ENCODE measurements around the gene COMTD1. TPM values are rescaled to one million over a fixed set of nuclear protein-coding genes. Genes with fewer than 3 reads are reported as not detected.
"Not testable (repeated sequence)": the region's sequence is repeated elsewhere in the genome, so short reads cannot be mapped to it uniquely, and the experiment has no call there.

Gene COMTD1
- total RNA-seq, 6 experiments from 2014 or later: 14.3 to 88.7 (median 22.1) TPM

DNA sequence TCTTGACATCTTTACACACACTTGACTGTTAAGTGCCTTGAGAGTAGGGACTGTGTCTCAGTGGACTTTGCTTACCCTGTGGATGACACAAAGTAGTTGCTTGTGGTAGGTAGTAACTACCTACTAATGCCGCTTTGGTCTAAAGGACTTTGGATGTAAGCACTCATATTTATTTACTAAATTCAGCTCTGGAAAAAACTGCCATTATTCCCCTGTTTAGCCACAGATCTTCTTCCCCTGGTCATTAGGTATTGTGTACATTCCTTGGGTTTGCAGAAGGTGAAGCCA is 28.0 kb downstream of the COMTD1 start:
- WGBS (ENCODE audit: insufficient coverage, low coverage, low lambda C conversion rate, missing lambda C conversion rate): 80% methylated on average over 1 of the region's 1 CpG
- no peak overlapping the region for H3K4me3 ChIP-seq
- peaks cover 0 to 14% (median 5%) of the 10 kb centered on the region in 4 donors for H3K4me1 ChIP-seq
- no peaks in the 10 kb centered on the region for H3K27me3 ChIP-seq
- no peak overlapping the region for H3K27ac ChIP-seq
- H3K9me3 ChIP-seq: no peaks in the 10 kb centered on the region
- DNase-seq (no peak), ATAC-seq (no peak)
- peaks cover 0 to 7% (median 0%) of the 10 kb centered on the region in 4 donors for H3K36me3 ChIP-seq
- no peak for TF ChIP-seq POLR2A (IDR thresholded peaks at IDR 0.05)
- TF ChIP-seq, protein P1, sequence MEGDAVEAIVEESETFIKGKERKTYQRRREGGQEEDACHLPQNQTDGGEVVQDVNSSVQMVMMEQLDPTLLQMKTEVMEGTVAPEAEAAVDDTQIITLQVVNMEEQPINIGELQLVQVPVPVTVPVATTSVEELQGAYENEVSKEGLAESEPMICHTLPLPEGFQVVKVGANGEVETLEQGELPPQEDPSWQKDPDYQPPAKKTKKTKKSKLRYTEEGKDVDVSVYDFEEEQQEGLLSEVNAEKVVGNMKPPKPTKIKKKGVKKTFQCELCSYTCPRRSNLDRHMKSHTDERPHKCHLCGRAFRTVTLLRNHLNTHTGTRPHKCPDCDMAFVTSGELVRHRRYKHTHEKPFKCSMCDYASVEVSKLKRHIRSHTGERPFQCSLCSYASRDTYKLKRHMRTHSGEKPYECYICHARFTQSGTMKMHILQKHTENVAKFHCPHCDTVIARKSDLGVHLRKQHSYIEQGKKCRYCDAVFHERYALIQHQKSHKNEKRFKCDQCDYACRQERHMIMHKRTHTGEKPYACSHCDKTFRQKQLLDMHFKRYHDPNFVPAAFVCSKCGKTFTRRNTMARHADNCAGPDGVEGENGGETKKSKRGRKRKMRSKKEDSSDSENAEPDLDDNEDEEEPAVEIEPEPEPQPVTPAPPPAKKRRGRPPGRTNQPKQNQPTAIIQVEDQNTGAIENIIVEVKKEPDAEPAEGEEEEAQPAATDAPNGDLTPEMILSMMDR (IDR thresholded peaks at IDR 0.05): no peak
- intact Hi-C loops (cut with DNase I): no loop called here

DNA sequence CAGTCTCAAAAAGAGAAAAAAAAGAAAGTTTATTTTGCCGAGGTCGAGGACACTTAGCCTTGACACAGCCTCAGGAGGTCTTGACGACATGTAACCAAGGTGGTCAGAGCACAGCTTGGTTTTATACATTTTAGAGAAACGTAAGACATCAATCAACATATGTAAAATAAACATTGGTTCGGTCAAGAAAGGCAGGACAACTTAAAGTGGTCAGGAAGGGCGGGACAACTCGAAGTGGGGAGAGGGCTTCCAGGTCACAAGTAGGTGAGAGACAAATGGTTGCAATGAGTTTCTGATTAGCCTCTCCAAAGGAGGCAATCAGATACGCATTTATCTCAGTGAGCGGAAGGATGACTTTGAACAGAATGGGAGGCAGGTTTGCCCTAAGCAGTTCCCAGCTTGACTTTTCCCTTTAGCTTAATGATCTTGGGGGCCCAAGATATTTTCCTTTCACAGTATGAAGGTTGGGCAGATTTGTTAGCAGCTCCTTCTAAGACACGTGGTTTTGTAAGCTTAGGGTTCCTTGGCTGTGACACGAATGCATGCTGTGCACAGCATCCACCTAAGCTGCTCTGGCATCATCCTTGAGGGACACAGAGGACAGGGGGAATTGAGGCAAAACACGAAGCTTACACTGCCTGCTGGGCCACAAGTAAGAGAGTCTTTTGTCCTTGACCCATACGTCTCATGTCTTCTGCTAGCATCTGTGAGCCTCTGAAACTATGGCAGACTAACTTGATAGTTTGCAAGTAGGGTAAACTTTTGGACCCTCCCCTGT is 28.5 kb downstream of the COMTD1 start:
- no peak for DNase-seq
- ATAC-seq: no peak
- peaks cover 0 to 9% (median 4%) of the 10 kb centered on the region in 4 donors for H3K4me1 ChIP-seq
- WGBS (ENCODE audit: insufficient coverage, low coverage, low lambda C conversion rate, missing lambda C conversion rate): 65% methylated on average over 11 of the region's 13 CpGs
- intact Hi-C loops (cut with DNase I): no loop called here
- no peak overlapping the region for H3K4me3 ChIP-seq
- H3K27ac ChIP-seq: no peak overlapping the region
- TF ChIP-seq, protein P1 (IDR thresholded peaks at IDR 0.05): no peak
- no peak for TF ChIP-seq POLR2A (IDR thresholded peaks at IDR 0.05)
- H3K27me3 ChIP-seq: no peaks in the 10 kb centered on the region
- H3K9me3 ChIP-seq: no peaks in the 10 kb centered on the region
- peaks cover 0 to 2% (median 0%) of the 10 kb centered on the region in 4 donors for H3K36me3 ChIP-seq

DNA sequence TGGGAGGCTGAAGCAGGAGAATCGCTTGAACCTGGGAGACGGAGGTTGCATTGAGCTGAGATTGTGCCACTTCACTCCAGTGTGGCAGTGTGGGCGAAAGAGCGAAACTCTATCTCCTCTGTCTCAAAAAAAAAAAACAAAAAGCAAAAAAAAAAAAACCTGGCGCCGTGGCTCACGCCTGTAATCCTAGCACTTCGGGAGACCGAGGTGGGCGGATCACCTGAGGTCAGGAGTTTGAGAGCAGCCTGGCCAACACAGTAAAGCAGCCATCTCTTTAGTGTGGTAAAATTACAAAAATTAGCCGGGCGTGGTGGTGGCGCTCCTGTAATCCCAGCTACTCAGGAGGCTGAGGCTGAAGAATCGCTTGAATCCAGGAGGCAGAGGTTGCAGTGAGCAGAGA is 29.1 kb downstream of the COMTD1 start:
- H3K9me3 ChIP-seq; H3K27me3 ChIP-seq; intact Hi-C loops (cut with DNase I); H3K4me1 ChIP-seq; H3K36me3 ChIP-seq; H3K27ac ChIP-seq; H3K4me3 ChIP-seq; DNase-seq; ATAC-seq: not testable (repeated sequence)
- 88% methylated on average over 10 of the region's 14 CpGs for WGBS (ENCODE audit: insufficient coverage, low coverage, low lambda C conversion rate, missing lambda C conversion rate)

DNA sequence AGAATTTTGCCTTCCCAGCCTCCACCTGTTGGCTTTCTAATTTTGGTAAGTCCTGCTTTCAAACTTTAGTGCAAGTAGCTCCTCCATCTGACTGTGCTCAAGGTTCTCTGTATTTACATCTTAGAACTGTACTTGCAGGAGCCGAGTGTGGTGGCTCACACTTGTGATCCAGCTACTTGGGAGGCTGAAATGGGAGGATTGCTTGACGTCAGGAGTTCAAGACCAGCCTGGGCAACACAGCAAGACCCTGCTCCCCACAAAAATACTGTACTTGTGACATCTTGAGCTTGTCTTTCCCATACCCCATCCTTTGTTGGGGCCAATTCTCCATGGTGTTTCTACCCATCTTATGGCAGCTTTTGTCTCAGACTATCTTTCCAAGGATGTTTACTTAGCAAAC is 29.8 kb downstream of the COMTD1 start:
- Histone ChIP-seq H3K4me3 (no peak overlapping the region), H3K4me1 (no peaks in the 10 kb centered on the region), H3K9me3 (no peaks in the 10 kb centered on the region), H3K27ac (no peak overlapping the region), H3K27me3 (no peaks in the 10 kb centered on the region), H3K36me3 (no peaks in the 10 kb centered on the region)
- DNase-seq: no peak
- WGBS (ENCODE audit: insufficient coverage, low coverage, low lambda C conversion rate, missing lambda C conversion rate): 90% methylated on average over 2 of the region's 2 CpGs
- intact Hi-C loops (cut with DNase I): no loop called here
- ATAC-seq: no peak
- TF ChIP-seq POLR2A (IDR thresholded peaks at IDR 0.05): no peak
- TF ChIP-seq, protein P1 (IDR thresholded peaks at IDR 0.05): no peak

DNA sequence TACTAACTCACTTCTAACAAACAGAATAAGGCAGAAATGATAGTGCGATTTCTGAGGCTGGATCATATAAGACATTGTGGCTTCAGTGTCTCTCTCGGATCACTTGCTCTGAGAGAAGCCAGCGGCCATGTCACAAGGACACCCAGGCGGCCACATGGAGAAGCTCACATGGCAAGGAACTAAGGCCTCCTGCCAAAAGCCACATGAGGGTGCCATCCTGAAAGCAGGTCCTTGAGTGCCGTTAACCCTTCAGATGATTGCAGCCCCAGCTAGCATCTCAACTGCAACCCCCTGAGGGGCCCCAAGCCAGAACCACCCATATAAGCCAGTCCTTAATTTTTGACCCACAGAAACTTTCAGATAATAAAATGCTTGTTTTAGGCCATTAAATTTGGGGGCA is 32.0 kb downstream of the COMTD1 start:
- DNase-seq: no peak
- no peaks in the 10 kb centered on the region for H3K4me1 ChIP-seq
- ATAC-seq: no peak

DNA sequence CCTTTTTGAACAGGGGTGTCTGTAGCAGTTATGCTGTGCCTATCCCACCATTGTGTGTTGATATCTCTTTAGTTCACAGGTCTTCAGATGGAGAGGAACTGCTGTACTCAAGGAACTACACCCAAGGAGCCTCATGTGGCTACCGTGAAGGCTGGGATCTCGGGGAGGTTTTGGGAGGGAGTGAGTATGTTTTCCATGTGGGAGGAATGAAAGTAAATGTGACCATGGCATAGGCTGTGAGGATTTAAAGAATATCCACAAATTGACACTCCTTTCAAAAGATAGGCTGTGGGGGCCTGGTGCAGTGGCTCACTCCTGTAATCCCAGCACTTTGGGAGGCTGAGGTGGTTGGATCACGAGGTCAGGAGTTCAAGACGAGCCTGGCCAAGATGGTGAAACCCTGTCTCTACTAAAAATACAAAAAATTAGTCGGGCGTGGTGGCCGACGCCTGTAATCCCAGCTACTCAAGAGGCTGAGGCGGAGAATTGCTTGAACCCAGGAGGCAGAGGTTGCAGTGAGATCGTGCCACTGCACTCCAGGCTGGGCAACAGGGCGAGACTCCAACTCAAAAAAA is 32.6 kb downstream of the COMTD1 start:
- WGBS (ENCODE audit: insufficient coverage, low coverage, low lambda C conversion rate, missing lambda C conversion rate): 67% methylated on average over 5 of the region's 11 CpGs
- ATAC-seq: not testable (repeated sequence)

More for the DNA sequence above, 32.0 kb downstream of the COMTD1 start:
- WGBS (ENCODE audit: insufficient coverage, low coverage, low lambda C conversion rate, missing lambda C conversion rate): 92% methylated on average over 2 of the region's 5 CpGs
- intact Hi-C loops (cut with DNase I): no loop called here
- Histone ChIP-seq H3K9me3 (no peaks in the 10 kb centered on the region), H3K4me3 (no peak overlapping the region), H3K36me3 (no peaks in the 10 kb centered on the region), H3K27me3 (no peaks in the 10 kb centered on the region), H3K27ac (no peak overlapping the region)
- TF ChIP-seq, protein P1 (IDR thresholded peaks at IDR 0.05): no peak
- no peak for TF ChIP-seq POLR2A (IDR thresholded peaks at IDR 0.05)

More for the DNA sequence above, 32.6 kb downstream of the COMTD1 start:
- intact Hi-C loops (cut with DNase I); H3K36me3 ChIP-seq; DNase-seq; H3K27ac ChIP-seq; H3K9me3 ChIP-seq; H3K27me3 ChIP-seq; H3K4me1 ChIP-seq; H3K4me3 ChIP-seq: not testable (repeated sequence)

Measured in right lobe of liver (tissue), 6 donors.